Progenitor cell of endocrine pancreas (in vitro differentiated cells): ENCODE results near the gene OGG1. TPM values are rescaled to one million over a fixed set of nuclear protein-coding genes. Genes with fewer than 3 reads are reported as not detected.
A peak's percentile ranks its signal among the peaks of the same experiment; 100 is the strongest.

ENCODE experiments used
- DNase-seq: peaks from one replicate; pipeline ENCODE4 v3.0.0; 2021; ENCODE audit warnings: low spot score; ENCODE audit not compliant: unreplicated experiment
- H3K27ac Mint-ChIP-seq: 2 replicates; pipeline ENCODE4 v1.8.0; 2021; ENCODE audit warnings: mild to moderate bottlenecking, moderate library complexity, mixed read lengths
- H3K27me3 Mint-ChIP-seq: 2 replicates; pipeline ENCODE4 v1.8.0; 2021; ENCODE audit warnings: mixed read lengths
- H3K36me3 Mint-ChIP-seq: 2 replicates; pipeline ENCODE4 v1.8.0; 2022; ENCODE audit warnings: mixed read lengths; ENCODE audit not compliant: insufficient read depth
- H3K4me1 Mint-ChIP-seq: 2 replicates; pipeline ENCODE4 v1.8.0; 2021; ENCODE audit warnings: low read depth, mixed read lengths
- H3K4me3 Mint-ChIP-seq: 2 replicates; pipeline ENCODE4 v1.8.0; 2021; ENCODE audit warnings: low read depth, mild to moderate bottlenecking, moderate library complexity, mixed read lengths
- H3K9me3 Mint-ChIP-seq: 2 replicates; pipeline ENCODE4 v1.8.0; 2021; ENCODE audit warnings: low read depth, mixed read lengths
- total RNA-seq: library from RNA; stranded (reverse); gene quantifications from 2 replicates; pipeline ENCODE4 v1.2.1, GENCODE V29; 2021
- TF ChIP-seq, protein P1 (sequence below): fragments of 200-600 bp; sonication (generic); IDR thresholded peaks from one replicate; pipeline ENCODE4 v1.5.0; 2021; ENCODE audit warnings: antibody characterized with exemption, mild to moderate bottlenecking; ENCODE audit not compliant: unreplicated experiment

Gene OGG1
- total RNA-seq, 1 donor from 2014 or later, result 47.7 TPM

DNA sequence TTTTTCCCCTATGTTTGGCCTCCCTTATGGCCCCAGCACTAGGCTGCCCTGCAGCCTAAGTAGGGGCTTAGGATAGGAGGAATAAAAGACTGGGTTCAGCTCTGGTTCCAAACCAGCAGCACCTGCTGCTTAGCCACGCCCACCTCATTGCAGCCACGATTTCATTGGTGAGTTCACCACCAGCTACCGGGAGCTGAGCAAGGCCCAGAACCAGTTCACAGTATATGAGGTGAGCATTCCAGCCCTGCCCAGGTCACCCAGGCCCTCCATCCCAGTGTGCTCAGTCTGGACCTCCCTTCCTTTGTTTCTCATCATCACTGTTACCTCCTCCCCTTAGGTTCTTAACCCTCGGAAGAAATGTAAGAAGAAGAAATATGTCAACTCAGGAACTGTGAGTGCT lies 34.6 kb upstream of the OGG1 start:
- no peaks in the 10 kb centered on the region for H3K36me3 Mint-ChIP-seq
- H3K9me3 Mint-ChIP-seq, result no peaks in the 10 kb centered on the region
- no peak for DNase-seq
- H3K4me1 Mint-ChIP-seq, result no peaks in the 10 kb centered on the region
- H3K27ac Mint-ChIP-seq, result no peak overlapping the region
- no peak overlapping the region for H3K4me3 Mint-ChIP-seq
- peaks cover 38% of the 10 kb centered on the region for H3K27me3 Mint-ChIP-seq
- TF ChIP-seq, protein P1, sequence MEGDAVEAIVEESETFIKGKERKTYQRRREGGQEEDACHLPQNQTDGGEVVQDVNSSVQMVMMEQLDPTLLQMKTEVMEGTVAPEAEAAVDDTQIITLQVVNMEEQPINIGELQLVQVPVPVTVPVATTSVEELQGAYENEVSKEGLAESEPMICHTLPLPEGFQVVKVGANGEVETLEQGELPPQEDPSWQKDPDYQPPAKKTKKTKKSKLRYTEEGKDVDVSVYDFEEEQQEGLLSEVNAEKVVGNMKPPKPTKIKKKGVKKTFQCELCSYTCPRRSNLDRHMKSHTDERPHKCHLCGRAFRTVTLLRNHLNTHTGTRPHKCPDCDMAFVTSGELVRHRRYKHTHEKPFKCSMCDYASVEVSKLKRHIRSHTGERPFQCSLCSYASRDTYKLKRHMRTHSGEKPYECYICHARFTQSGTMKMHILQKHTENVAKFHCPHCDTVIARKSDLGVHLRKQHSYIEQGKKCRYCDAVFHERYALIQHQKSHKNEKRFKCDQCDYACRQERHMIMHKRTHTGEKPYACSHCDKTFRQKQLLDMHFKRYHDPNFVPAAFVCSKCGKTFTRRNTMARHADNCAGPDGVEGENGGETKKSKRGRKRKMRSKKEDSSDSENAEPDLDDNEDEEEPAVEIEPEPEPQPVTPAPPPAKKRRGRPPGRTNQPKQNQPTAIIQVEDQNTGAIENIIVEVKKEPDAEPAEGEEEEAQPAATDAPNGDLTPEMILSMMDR, result no peak

DNA sequence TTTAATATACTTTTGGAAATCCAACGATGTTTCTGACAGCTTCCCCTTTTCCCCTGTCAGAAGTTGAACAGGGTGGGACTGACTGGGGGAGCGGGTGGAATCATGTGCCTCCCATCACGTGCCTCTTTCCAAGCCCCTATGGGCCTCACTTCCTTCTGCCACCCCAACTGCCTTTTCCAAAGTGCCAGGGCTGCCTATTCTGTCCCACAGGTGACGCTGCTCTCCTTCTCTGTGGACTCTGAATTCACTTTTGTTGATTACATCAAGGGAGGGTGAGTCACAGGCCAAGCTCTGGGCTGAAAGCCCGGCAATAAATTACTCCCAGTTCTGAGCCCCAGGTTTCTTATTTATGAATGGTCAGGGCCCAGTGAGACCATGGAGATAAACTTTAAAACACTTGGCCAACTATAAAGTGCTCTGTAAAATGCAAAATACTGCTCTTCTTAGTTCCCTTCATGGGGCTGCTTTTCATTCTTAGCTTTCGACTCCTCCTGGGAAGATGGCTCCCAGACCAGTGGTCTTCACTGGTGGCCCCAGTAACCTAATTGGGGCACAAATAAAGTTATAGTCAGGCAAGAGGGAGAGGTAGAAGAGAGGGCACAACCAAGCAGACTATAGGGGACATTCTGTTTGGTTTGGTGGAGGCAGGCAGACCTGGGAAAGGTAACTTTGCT lies 33.9 kb upstream of the OGG1 start:
- Mint-ChIP-seq H3K27ac (no peak overlapping the region), H3K4me3 (no peak overlapping the region)

DNA sequence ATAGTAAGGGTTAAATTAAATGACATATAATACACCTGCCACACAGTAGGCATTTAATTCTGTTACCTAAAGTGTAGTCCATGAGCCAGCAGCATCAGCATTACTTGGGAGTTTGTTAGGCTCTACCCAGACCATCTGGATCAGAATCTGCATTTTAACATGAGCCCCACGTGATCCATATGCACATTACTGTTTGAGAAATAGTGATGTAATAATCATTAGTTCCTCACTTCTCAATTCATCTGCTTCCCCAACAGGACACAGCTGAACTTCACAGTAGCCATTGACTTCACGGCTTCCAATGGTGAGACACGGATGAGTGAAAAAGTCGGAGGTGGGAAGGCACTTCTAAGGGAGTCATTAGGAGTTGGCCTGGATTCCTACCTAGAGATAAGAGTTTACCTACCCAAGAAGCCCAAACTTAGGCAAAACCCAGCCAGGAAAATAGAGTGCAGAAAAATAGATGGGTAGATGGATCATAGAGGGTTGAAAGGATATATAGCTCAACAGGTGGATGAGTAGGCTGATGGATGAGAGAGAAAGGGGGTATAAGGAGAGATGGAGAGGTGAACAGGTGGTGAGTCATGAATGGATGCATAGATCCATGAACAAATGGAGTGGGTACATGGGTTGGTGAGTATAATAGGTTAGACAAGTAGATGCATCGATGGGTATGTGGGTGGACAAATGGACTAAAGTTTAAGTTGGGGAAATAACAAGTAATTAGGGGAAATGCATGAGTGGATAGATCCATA lies 32.8 kb upstream of the OGG1 start:
- no peaks in the 10 kb centered on the region for H3K4me1 Mint-ChIP-seq
- H3K4me3 Mint-ChIP-seq, result no peak overlapping the region
- H3K27me3 Mint-ChIP-seq, result peaks cover 29% of the 10 kb centered on the region
- no peaks in the 10 kb centered on the region for H3K9me3 Mint-ChIP-seq
- no peaks in the 10 kb centered on the region for H3K36me3 Mint-ChIP-seq
- DNase-seq, result no peak
- no peak overlapping the region for H3K27ac Mint-ChIP-seq
- TF ChIP-seq, protein P1, result no peak

More for the DNA sequence above, 33.9 kb upstream of the OGG1 start:
- Mint-ChIP-seq H3K27me3 (peaks cover 30% of the 10 kb centered on the region), H3K9me3 (no peaks in the 10 kb centered on the region), H3K36me3 (no peaks in the 10 kb centered on the region), H3K4me1 (no peaks in the 10 kb centered on the region)
- TF ChIP-seq, protein P1, result peak; percentile 17
- no peak for DNase-seq

DNA sequence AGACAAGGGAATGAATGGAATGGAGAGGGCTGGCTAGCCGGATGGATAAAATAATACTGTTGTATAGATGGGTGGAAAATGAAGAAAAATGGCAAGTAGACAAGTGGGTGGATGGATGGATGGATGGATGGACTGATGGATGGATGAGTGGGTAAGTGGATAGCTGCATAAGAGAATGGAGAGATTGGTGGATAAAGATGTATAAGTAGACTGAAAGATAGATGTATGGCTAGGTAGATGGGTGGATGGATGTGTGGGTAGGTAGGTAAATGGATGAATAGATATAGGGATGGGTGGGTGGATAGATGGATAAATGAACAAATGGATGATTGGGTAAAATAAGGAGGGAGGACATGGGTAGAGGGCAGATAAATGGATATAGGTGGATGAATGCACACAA lies 32.2 kb upstream of the OGG1 start:
- H3K27me3 Mint-ChIP-seq, result peaks cover 30% of the 10 kb centered on the region
- H3K4me3 Mint-ChIP-seq, result no peak overlapping the region
- TF ChIP-seq, protein P1, result no peak
- no peaks in the 10 kb centered on the region for H3K36me3 Mint-ChIP-seq
- no peak for DNase-seq
- H3K4me1 Mint-ChIP-seq, result no peaks in the 10 kb centered on the region
- H3K9me3 Mint-ChIP-seq, result no peaks in the 10 kb centered on the region
- H3K27ac Mint-ChIP-seq, result no peak overlapping the region

DNA sequence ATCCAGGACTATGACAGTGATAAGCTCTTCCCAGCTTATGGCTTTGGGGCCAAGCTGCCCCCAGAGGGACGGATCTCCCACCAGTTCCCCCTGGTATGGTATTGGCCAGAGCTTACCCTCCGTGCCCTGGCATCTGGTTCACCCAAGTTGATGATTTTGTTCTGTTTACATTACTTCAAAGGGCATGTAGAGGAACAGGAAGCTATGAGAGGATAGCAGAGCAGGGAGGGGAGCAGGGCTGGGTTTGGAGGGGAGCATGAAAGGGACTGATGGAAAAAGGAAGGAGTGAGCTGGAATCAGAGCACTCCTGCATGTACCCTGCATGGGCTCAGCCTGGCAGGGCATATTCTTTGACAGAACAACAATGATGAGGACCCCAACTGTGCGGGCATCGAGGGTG lies 31.6 kb upstream of the OGG1 start:
- Mint-ChIP-seq H3K9me3 (no peaks in the 10 kb centered on the region), H3K27ac (no peak overlapping the region), H3K4me1 (no peaks in the 10 kb centered on the region), H3K27me3 (peaks cover 29% of the 10 kb centered on the region), H3K4me3 (no peak overlapping the region), H3K36me3 (no peaks in the 10 kb centered on the region)
- TF ChIP-seq, protein P1, result no peak
- DNase-seq, result no peak
